Liver (tissue), 9 donors: Measurements from ENCODE around the gene FOXL1. TPM values are rescaled to one million over a fixed set of nuclear protein-coding genes. Genes with fewer than 3 reads are reported as not detected.

Source experiments
- DNase-seq: peaks from one replicate; pipeline ENCODE4 v3.0.0-alpha.2; 2017; ENCODE audit warnings: low spot score
- H3K27ac ChIP-seq, 2 donors: one replicate each; pipeline ENCODE4 v1.7.0; 2013; ENCODE audit warnings: inconsistent platforms in 2 of 2, low read length in 2 of 2, control low read depth in 1 of 2, low read depth in 1 of 2, mild to moderate bottlenecking in 1 of 2
- H3K27me3 ChIP-seq, 4 donors: one replicate each; pipeline versions ENCODE4 v1.6.1 to v1.7.0; 2013; ENCODE audit warnings: low read length in 3 of 4, inconsistent platforms in 1 of 4, mild to moderate bottlenecking in 1 of 4, moderate library complexity in 1 of 4; ENCODE audit not compliant: control insufficient read depth in 4 of 4, insufficient read depth in 4 of 4
- H3K36me3 ChIP-seq, 4 donors: one replicate each; pipeline versions ENCODE4 v1.6.1 to v1.7.0; 2013; ENCODE audit warnings: low read length in 3 of 4, mild to moderate bottlenecking in 3 of 4, low read depth in 1 of 4, moderate library complexity in 1 of 4; ENCODE audit not compliant: control insufficient read depth in 4 of 4, insufficient read depth in 3 of 4
- H3K4me1 ChIP-seq, 4 donors: one replicate each; pipeline versions ENCODE4 v1.6.1 to v1.7.0; 2013; ENCODE audit warnings: low read length in 3 of 4, mild to moderate bottlenecking in 3 of 4, moderate library complexity in 1 of 4; ENCODE audit not compliant: control insufficient read depth in 4 of 4, insufficient read depth in 4 of 4
- H3K4me3 ChIP-seq, 3 donors: one replicate each; pipeline versions ENCODE4 v1.6.1 to v1.7.0; 2013; ENCODE audit warnings: low read length in 3 of 3, control low read depth in 1 of 3, low read depth in 1 of 3, mild to moderate bottlenecking in 1 of 3
- H3K9ac ChIP-seq, 2 donors: one replicate each; pipeline ENCODE4 v1.7.0; 2013; ENCODE audit warnings: low read length in 2 of 2, mild to moderate bottlenecking in 2 of 2, moderate library complexity in 2 of 2, control low read depth in 1 of 2, low read depth in 1 of 2
- H3K9me3 ChIP-seq, 4 donors: one replicate each; pipeline versions ENCODE4 v1.6.1 to v1.7.0; 2013; ENCODE audit warnings: low read length in 3 of 4; ENCODE audit not compliant: control insufficient read depth in 4 of 4
- EGR1 ChIP-seq, 2 donors: IDR thresholded peaks; 2 replicates each; pipeline ENCODE4 v1.6.1; 2016 to 2018; ENCODE audit warnings: antibody characterized with exemption in 2 of 2, low read depth in 2 of 2
- FOXA1 ChIP-seq: IDR thresholded peaks from 2 replicates; pipeline ENCODE4 v1.6.1; 2016; ENCODE audit warnings: antibody characterized with exemption
- FOXA2 ChIP-seq: IDR thresholded peaks from 2 replicates; pipeline ENCODE4 v1.6.1; 2016; ENCODE audit warnings: antibody characterized with exemption
- GABPA ChIP-seq, 2 donors: IDR thresholded peaks in 1 of 2; conservative IDR thresholded peaks in 1 of 2; 2 replicates each; pipeline ENCODE4 v1.6.1; 2016; ENCODE audit warnings: antibody characterized with exemption in 2 of 2, mild to moderate bottlenecking in 1 of 2, moderate library complexity in 1 of 2
- HNF4A ChIP-seq, 2 donors: conservative IDR thresholded peaks; 2 replicates each; pipeline ENCODE4 v1.6.1; 2016; ENCODE audit warnings: antibody characterized with exemption in 2 of 2, mild to moderate bottlenecking in 2 of 2
- HNF4G ChIP-seq: IDR thresholded peaks from 2 replicates; pipeline ENCODE4 v1.6.1; 2016; ENCODE audit warnings: antibody characterized with exemption
- JUND ChIP-seq, 2 donors: IDR thresholded peaks; 2 replicates each; pipeline ENCODE4 v1.6.1; 2016; ENCODE audit warnings: antibody characterized with exemption in 2 of 2
- RAD21 ChIP-seq, 2 donors: IDR thresholded peaks; 2 replicates each; pipeline ENCODE4 v1.6.1; 2016; ENCODE audit warnings: antibody characterized with exemption in 2 of 2, mild to moderate bottlenecking in 2 of 2
- RXRA ChIP-seq, 2 donors: IDR thresholded peaks; 2 replicates each; pipeline ENCODE4 v1.6.1; 2017 to 2018; ENCODE audit warnings: antibody characterized with exemption in 2 of 2, mild to moderate bottlenecking in 1 of 2
- SP1 ChIP-seq: IDR thresholded peaks from 2 replicates; pipeline ENCODE4 v1.6.1; 2018; ENCODE audit warnings: antibody characterized with exemption, mild to moderate bottlenecking
- TAF1 ChIP-seq: conservative IDR thresholded peaks from 2 replicates; pipeline ENCODE4 v1.6.1; 2016; ENCODE audit warnings: antibody characterized with exemption, mild to moderate bottlenecking
- YY1 ChIP-seq: IDR thresholded peaks from 2 replicates; pipeline ENCODE4 v1.6.1; 2016; ENCODE audit warnings: antibody characterized with exemption, mild to moderate bottlenecking
- WGBS: extraction: QIAGEN DNeasy Blood & Tissue Kit; methylation state at CpG from one replicate; pipeline ENCODE4 v1.1.7; 2013; 5-methylcytosine and 5-hydroxymethylcytosine counted together
- polyA plus RNA-seq, 2 donors: library from polyadenylated mRNA; stranded (reverse) in 1 of 2; unstranded in 1 of 2; fragments of 200-250 nt in 1 of 2; fragments of >200 nt in 1 of 2; fragmentation: Nextera tagmentation in 1 of 2; extraction: Ambion mirVana in 1 of 2; gene quantifications; one replicate each; pipeline versions ENCODE4 v1.2.1 to v1.2.3, GENCODE V29; 2013 to 2015
- total RNA-seq, 2 donors: library from RNA; depleted of rRNA; stranded (reverse); fragments of >200 nt; gene quantifications; one replicate each; pipeline ENCODE4 v1.2.3, GENCODE V29; 2014
- TF ChIP-seq, protein P1 (sequence below): IDR thresholded peaks from 2 replicates; pipeline ENCODE4 v1.6.1; 2016; ENCODE audit warnings: antibody characterized with exemption
- TF ChIP-seq, protein P2 (sequence below): IDR thresholded peaks from 2 replicates; pipeline ENCODE4 v1.6.1; 2016; ENCODE audit warnings: antibody characterized with exemption
- TF ChIP-seq, protein P3 (sequence below): IDR thresholded peaks from 2 replicates; pipeline ENCODE4 v1.6.1; 2016; ENCODE audit warnings: antibody characterized with exemption, mild to moderate bottlenecking
- TF ChIP-seq, protein P4 (sequence below): IDR thresholded peaks from 2 replicates; pipeline ENCODE4 v1.6.1; 2016; ENCODE audit warnings: antibody characterized with exemption
- TF ChIP-seq, protein P5 (sequence below): fragments of 150-350 bp; IDR thresholded peaks from 2 replicates; pipeline ENCODE4 v1.5.1; 2017; ENCODE audit warnings: improper control_type of control experiment, low read depth, low read length; ENCODE audit not compliant: missing input control
- donor health status: healthy.
- donor health status: healthy.
- donor health status: healthy.
- donor health status: healthy.
- donor health status: healthy.

Gene FOXL1
- total and polyA plus RNA-seq, 4 donors = 0.05 to 0.06 TPM; not detected in 2

DNA sequence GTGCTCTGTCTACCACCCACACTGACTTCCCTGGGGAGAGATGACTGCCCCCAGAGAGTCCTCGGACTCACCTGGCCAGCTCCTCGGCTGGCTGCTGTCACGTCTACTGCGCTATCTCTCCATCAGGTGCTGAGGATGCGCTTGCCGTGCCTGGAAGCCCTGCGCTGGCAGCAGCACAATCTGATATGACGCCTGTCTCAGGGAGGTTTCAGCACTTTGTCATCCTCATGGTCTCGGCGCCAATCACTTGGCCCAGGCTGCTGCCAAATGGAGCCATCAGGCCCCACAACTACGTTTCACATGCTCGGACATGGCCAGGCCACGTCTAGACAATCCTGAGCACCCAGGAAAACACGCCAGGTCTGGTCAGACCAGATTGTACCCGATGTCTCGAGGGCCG, 46.7 kb downstream of the FOXL1 start:
- Histone ChIP-seq H3K4me1 (no peaks in the 10 kb centered on the region), H3K36me3 (no peaks in the 10 kb centered on the region), H3K4me3 (no peak overlapping the region), H3K27me3 (no peaks in the 10 kb centered on the region), H3K9ac (no peak overlapping the region), H3K27ac (no peak overlapping the region), H3K9me3 (peaks cover 0 to 2% (median 0%) of the 10 kb centered on the region in 4 donors)
- TF ChIP-seq, protein P1, sequence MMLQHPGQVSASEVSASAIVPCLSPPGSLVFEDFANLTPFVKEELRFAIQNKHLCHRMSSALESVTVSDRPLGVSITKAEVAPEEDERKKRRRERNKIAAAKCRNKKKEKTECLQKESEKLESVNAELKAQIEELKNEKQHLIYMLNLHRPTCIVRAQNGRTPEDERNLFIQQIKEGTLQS = no peak
- TF ChIP-seq, protein P2, sequence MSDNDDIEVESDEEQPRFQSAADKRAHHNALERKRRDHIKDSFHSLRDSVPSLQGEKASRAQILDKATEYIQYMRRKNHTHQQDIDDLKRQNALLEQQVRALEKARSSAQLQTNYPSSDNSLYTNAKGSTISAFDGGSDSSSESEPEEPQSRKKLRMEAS = no peak
- TF ChIP-seq YY1 (no peak), FOXA2 (no peak), JUND (IDR thresholded peaks at IDR 0.05) (no peak), TAF1 (no peak), RAD21 (IDR thresholded peaks at IDR 0.05) (no peak), HNF4G (no peak), GABPA (IDR thresholded peaks at IDR 0.05 in 1 of 2, conservative IDR thresholded peaks at IDR 0.05 in 1 of 2) (no peak), SP1 (no peak)
- TF ChIP-seq, protein P3, sequence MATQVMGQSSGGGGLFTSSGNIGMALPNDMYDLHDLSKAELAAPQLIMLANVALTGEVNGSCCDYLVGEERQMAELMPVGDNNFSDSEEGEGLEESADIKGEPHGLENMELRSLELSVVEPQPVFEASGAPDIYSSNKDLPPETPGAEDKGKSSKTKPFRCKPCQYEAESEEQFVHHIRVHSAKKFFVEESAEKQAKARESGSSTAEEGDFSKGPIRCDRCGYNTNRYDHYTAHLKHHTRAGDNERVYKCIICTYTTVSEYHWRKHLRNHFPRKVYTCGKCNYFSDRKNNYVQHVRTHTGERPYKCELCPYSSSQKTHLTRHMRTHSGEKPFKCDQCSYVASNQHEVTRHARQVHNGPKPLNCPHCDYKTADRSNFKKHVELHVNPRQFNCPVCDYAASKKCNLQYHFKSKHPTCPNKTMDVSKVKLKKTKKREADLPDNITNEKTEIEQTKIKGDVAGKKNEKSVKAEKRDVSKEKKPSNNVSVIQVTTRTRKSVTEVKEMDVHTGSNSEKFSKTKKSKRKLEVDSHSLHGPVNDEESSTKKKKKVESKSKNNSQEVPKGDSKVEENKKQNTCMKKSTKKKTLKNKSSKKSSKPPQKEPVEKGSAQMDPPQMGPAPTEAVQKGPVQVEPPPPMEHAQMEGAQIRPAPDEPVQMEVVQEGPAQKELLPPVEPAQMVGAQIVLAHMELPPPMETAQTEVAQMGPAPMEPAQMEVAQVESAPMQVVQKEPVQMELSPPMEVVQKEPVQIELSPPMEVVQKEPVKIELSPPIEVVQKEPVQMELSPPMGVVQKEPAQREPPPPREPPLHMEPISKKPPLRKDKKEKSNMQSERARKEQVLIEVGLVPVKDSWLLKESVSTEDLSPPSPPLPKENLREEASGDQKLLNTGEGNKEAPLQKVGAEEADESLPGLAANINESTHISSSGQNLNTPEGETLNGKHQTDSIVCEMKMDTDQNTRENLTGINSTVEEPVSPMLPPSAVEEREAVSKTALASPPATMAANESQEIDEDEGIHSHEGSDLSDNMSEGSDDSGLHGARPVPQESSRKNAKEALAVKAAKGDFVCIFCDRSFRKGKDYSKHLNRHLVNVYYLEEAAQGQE = no peak
- no peak for DNase-seq
- WGBS = 71% methylated on average over 17 of the region's 17 CpGs

DNA sequence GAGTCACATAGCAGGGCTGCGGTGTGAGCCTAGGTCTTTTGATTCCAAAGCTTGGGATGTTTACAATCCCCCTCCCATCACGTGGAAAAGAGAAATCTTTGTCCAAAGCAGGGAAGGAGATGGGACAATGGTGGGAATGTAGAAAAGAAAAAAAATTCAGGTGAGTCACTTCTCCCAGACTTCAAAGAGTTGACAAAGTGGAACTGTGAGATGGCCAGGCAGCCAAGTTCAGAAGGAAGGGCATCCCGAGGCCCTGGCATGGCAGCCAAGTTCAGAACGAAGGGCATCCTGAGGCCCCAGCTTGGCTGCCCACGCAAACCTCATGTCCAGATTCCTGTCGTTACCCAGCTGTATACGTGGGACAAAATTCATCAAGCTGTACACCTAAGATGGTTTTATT, 47.5 kb downstream of the FOXL1 start:
- Histone ChIP-seq H3K36me3 (no peaks in the 10 kb centered on the region), H3K27me3 (no peaks in the 10 kb centered on the region), H3K9ac (no peak overlapping the region), H3K9me3 (no peaks in the 10 kb centered on the region), H3K4me1 (no peaks in the 10 kb centered on the region), H3K27ac (no peak overlapping the region), H3K4me3 (no peak overlapping the region)
- 74% methylated on average over 7 of the region's 7 CpGs for WGBS
- DNase-seq = no peak
- TF ChIP-seq SP1 (no peak), GABPA (IDR thresholded peaks at IDR 0.05 in 1 of 2, conservative IDR thresholded peaks at IDR 0.05 in 1 of 2) (no peak)
- TF ChIP-seq, protein P4, sequence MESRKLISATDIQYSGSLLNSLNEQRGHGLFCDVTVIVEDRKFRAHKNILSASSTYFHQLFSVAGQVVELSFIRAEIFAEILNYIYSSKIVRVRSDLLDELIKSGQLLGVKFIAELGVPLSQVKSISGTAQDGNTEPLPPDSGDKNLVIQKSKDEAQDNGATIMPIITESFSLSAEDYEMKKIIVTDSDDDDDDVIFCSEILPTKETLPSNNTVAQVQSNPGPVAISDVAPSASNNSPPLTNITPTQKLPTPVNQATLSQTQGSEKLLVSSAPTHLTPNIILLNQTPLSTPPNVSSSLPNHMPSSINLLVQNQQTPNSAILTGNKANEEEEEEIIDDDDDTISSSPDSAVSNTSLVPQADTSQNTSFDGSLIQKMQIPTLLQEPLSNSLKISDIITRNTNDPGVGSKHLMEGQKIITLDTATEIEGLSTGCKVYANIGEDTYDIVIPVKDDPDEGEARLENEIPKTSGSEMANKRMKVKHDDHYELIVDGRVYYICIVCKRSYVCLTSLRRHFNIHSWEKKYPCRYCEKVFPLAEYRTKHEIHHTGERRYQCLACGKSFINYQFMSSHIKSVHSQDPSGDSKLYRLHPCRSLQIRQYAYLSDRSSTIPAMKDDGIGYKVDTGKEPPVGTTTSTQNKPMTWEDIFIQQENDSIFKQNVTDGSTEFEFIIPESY = no peak

DNA sequence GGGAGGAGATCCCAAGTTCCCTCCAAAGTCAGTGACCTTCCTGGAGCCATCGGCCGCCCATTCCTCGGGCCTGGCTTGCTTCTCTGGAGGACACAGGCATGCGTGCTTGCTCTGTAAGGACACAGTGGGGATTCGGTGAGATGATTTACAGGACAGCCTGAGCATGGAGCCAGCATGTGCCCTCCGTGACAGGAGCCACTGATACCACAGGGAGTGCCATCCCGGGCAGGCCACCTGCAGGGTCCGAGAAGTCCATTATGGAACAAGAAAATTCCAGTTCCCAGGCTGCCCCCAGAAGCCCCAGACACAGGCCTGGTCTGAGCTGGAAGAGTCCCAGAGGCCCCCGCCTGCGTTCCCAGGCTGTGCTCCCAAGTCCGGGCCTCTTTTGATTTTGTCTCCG, 47.9 kb downstream of the FOXL1 start:
- Histone ChIP-seq H3K9ac (no peak overlapping the region), H3K9me3 (no peaks in the 10 kb centered on the region), H3K27ac (peak overlapping the region in 1 of 2 donors; percentile 12), H3K36me3 (no peaks in the 10 kb centered on the region), H3K4me1 (no peaks in the 10 kb centered on the region), H3K4me3 (no peak overlapping the region), H3K27me3 (no peaks in the 10 kb centered on the region)
- DNase-seq = no peak
- 80% methylated on average over 12 of the region's 12 CpGs for WGBS
- no peak for TF ChIP-seq RXRA (IDR thresholded peaks at IDR 0.05)
- TF ChIP-seq FOXA1 = no peak
- TF ChIP-seq TAF1 = no peak
- TF ChIP-seq HNF4G = no peak
- TF ChIP-seq, protein P2 = no peak
- no peak for TF ChIP-seq FOXA2
- no peak for TF ChIP-seq EGR1 (IDR thresholded peaks at IDR 0.05; ENCODE audit: low read depth in 2 of 2)
- TF ChIP-seq GABPA (IDR thresholded peaks at IDR 0.05 in 1 of 2, conservative IDR thresholded peaks at IDR 0.05 in 1 of 2) = no peak
- no peak for TF ChIP-seq JUND (IDR thresholded peaks at IDR 0.05)
- no peak for TF ChIP-seq SP1
- TF ChIP-seq, protein P1 = no peak
- no peak for TF ChIP-seq HNF4A (conservative IDR thresholded peaks at IDR 0.05)
- TF ChIP-seq, protein P5, sequence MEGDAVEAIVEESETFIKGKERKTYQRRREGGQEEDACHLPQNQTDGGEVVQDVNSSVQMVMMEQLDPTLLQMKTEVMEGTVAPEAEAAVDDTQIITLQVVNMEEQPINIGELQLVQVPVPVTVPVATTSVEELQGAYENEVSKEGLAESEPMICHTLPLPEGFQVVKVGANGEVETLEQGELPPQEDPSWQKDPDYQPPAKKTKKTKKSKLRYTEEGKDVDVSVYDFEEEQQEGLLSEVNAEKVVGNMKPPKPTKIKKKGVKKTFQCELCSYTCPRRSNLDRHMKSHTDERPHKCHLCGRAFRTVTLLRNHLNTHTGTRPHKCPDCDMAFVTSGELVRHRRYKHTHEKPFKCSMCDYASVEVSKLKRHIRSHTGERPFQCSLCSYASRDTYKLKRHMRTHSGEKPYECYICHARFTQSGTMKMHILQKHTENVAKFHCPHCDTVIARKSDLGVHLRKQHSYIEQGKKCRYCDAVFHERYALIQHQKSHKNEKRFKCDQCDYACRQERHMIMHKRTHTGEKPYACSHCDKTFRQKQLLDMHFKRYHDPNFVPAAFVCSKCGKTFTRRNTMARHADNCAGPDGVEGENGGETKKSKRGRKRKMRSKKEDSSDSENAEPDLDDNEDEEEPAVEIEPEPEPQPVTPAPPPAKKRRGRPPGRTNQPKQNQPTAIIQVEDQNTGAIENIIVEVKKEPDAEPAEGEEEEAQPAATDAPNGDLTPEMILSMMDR = no peak
